Measurements from ENCODE around the gene PLGRKT.

GRCh38 chr9:5448016-5448415 lies 10.3 kb upstream of the PLGRKT start:
- no peak for TF ChIP-seq POLR2A (IDR thresholded peaks at IDR 0.05; ENCODE audit: low read depth, low read length)
- no peak for TF ChIP-seq TAF1 (IDR thresholded peaks at IDR 0.05; ENCODE audit: borderline replicate concordance, low read depth, low read length)

Measured in GM12892 (cell line).